ENCODE results near the gene SNAPC4. TPM values are rescaled to one million over a fixed set of nuclear protein-coding genes. Genes with fewer than 3 reads are reported as not detected.
A peak's percentile ranks its signal among the peaks of the same experiment; 100 is the strongest.

SNAPC4 gene
- total RNA-seq, 1 donor from 2014 or later = 10.5 TPM

DNA sequence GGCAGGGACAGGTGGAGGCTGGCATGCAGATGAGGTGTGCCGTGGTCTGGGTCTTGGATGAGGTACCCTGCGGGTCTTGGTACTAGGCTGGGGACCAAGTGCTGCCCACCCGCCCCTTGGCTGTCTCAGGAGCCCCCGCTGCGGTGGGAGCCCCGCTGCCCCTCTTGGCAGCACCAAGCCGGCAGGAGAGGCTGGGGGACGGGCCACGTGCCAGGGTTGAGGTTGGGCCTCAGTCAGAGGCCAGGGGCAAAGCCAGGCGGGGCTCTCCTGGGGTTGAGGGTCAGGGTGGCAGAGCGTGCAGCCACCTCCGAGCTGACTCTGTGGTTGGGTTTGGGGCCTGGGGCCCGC lies 28.5 kb downstream of the SNAPC4 start:
- DNase-seq (ENCODE audit: low read depth, low spot score) = no peak

DNA sequence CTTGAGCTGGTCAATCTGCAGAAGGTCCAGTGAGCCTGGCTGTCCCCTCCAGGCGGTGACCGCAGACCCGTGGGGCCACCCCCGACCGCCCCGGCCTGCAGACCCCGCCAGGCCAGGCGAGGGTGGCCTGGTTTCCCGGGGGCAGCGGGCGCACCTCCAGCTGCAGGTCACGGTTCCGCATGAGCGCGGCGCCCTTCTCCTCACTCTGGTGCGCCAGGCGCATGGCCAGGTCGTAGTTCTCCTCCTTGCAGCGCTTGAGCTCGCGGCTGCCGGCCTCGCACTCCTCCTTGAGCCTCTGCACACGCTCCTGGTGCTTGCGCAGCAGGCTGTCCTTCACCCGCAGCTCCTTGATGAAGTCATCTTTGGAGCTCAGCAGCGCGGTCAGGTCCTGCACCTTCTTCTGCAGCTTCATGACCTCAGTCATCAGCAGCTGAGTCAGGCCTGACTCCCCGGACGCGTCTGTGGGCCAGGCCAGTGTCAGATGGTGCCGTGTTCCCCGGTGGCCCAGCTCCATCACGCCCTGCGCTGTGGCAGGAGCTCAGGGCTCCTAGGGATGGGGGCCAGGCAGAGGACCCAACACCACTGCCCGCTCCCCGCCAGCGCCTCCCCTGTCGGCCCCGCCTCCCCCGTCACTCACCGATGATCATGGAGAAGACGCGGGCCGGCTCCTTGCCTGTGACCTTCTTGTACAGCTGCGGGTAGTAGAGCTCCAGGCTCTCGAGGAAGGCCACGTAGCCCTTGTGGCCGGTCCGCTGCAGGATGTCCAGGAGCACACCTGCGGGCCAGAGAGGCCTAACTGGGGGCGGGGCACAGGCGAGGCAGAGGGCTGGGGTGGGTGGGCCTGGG lies 29.1 kb downstream of the SNAPC4 start:
- DNase-seq (ENCODE audit: low read depth, low spot score) = no peak

DNA sequence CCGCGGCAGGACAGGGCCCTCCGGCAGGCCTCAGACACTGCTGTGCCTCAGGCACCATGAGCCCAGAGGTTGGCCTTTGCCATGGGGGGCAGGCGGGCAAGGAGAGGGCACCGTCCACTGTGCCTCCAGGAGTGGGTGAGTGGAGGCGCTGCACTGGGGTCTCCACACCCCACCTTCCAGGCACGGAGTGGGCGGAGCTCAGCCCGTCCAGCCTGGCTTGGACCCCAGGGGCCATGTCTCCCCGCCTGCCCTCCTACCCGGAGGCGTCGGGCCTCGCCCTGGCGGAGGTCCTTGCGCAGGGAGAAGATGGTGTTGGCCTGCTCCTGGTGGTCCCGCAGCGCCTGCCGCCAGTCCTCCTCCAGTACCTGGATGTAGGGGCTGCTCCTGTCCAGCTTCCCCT lies 29.9 kb downstream of the SNAPC4 start:
- no peak for DNase-seq (ENCODE audit: low read depth, low spot score)

DNA sequence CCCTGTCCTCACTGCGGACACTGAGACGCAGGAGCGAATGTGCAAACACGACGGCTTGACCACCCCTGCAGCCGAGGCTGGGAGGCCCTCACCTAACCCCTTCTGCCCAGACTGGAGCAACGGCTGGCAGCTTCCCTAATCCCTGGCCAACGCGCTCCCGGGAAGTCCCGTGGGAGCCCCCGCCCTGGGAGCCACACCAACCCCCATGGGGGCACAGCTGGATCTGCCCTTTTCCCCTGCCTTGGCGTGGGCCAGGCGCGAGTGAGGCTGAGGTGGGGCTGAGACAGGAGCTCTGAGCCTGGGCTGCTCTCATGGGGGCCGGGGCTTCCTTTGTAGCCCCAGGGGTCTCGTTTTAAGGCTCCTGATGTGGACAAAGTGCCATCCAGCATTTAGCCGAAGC lies 31.8 kb downstream of the SNAPC4 start:
- DNase-seq (ENCODE audit: low read depth, low spot score) = no peak

DNA sequence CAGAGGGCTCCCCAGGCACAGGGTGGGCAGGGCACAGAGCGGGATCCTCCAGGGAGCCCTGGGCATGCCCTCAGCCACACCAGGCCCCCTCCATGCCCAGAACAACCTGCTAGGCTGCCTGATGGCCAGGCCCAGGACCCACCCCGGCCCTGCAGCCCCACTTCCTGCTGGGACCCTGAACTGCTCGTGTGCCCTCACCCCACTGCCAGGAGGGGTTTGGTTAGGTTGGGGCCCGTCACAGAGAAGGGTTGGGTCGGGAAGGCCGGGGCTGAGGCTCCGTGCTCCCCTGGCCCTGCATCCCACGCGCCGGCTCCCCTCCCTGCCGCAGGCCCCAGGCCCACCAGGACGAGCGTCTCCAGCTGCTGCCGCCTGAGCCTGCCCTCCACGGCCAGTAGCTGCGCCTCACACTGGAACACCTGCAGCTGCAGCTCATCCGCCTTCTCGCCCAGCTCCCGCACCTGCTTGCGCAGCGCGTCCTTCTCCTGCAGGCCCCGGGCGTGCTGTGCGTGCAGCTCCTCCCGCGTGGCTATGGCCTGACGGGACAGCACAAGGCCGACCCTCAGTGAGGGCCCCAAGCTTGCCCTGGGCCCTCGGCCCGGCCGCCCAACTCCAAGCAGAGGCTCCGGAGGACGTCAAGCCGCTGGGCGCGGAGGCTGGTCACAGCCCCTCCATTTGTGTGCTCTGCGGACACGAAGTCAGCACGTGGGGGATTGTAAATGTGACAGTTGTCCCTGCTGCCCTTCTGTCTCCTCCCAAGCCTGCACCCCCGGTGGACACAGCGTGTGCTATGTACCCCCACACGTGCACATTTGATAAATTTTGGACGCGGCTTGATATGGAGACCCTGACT lies 32.4 kb downstream of the SNAPC4 start:
- no peak for DNase-seq (ENCODE audit: low read depth, low spot score)

DNA sequence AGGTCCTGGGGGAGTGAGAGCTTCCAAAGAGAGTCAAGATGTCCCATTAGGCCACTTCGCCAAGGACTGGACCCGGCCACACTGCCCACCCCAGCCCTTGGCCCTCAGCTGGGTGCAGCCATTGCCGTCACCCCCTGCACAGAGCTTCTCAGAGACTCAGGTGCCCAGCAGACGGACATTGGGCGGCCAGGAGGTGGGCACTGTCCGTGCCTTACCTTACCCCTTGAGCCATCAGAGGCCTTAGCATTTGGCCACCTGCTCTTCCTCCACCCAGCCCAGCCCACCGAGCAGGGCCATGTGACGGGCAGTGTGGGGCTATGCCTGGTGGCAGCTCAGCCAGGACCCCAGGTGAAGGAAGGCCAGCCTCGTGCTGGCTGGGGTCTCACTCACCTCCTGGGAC lies 33.1 kb downstream of the SNAPC4 start:
- DNase-seq (ENCODE audit: low read depth, low spot score) = no peak

DNA sequence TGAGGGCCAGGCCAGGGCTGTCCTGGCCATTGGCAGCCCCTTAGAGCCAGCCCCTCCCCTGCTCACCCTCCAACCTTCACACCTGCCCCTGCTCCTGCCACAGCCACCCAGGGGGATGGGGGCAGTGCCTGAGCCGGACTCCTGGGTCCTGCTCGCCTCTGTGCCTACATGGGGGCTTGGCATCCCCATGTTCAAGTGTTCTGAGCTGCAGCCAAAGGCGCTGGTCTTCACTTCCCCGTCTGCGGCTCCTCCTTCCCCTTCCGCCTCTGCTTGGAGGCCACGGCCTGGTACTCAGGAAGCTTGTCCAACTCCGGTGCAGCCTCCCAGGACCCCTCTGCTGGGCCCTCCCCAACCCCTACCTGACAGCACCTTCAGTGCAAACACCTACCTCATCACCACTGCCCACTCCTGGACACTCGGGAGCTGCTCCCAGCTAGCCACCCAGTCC lies 34.2 kb downstream of the SNAPC4 start:
- no peak for DNase-seq (ENCODE audit: low read depth, low spot score)

DNA sequence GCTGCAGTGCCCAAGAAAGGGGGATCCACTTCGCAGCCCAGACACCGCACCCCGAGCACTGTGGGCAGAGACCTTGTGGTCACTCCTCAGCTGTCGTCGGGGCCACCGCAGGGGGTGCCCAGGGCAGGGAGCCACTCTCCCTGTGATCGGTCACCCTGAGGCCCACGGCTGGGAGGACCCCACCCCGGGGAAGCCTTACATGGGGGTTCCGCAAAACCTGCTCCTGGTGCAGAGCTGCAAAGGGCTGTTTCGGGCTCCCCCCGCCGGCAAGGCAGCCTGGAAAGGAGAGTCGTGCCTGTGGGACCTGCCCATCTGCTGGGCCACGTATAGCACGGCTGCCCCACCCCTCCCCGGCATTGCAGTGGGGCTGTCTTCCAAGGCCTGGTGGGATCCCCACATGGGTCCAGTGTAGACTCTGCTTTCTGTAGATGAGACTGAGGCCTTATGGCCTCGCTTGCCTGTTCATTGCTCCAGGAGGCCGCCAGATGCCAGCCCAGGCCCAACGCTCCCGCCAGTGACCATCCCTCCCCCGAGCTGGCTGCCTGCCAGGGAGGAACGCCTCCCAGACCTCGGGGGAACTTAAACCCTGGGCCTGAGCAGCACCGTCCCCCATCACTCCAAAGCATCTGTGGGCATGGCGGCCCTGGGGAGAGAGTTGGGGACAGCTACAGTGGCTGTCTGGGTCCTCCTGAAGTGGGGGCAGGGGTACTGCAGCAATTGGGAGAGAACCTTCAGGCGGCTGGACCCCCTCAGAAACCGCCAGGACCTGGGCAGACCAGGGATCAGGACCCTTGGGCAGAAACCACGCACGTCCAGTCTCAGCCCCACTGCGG lies 34.8 kb downstream of the SNAPC4 start:
- no peak for DNase-seq (ENCODE audit: low read depth, low spot score)

DNA sequence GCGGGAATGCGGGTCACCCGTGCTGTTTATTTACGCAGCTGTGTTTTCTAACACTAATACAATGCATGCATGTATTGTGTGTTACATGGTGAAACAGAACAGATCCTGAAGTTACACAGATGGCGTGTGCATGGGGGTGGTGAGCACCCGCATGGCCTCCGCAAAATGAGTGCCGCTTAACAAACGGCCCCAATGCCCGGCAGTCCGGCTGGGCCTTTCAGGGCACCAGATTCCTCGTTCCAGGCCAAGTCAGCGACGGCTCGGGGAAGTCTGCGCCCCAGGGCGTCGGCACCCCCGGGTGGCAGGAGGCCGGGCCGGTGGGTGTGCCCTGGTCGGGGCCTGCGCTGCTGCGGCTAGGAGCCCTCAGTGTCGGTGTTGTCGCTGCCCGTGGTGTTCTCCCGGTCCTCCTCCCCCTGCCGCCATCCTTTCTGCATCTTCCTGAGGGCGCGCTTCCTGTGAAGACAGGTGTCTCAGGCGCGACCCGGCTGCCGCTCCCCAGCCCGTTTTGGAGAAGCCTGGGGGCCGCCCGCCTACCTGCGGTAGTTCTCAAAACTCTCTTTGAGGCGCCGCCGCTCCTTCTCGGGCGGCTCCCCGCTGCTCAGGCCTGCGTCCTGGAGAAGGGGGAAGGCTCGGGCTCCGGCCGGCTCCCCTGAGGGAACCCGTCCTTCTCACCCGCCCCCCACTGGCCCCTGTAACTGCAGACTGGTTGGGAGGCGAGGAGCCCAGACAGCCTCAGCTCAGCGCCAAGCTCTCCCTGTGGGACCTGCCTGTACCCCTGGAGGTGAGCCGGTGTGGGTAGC lies 35.8 kb downstream of the SNAPC4 start:
- no peak for DNase-seq (ENCODE audit: low read depth, low spot score)

DNA sequence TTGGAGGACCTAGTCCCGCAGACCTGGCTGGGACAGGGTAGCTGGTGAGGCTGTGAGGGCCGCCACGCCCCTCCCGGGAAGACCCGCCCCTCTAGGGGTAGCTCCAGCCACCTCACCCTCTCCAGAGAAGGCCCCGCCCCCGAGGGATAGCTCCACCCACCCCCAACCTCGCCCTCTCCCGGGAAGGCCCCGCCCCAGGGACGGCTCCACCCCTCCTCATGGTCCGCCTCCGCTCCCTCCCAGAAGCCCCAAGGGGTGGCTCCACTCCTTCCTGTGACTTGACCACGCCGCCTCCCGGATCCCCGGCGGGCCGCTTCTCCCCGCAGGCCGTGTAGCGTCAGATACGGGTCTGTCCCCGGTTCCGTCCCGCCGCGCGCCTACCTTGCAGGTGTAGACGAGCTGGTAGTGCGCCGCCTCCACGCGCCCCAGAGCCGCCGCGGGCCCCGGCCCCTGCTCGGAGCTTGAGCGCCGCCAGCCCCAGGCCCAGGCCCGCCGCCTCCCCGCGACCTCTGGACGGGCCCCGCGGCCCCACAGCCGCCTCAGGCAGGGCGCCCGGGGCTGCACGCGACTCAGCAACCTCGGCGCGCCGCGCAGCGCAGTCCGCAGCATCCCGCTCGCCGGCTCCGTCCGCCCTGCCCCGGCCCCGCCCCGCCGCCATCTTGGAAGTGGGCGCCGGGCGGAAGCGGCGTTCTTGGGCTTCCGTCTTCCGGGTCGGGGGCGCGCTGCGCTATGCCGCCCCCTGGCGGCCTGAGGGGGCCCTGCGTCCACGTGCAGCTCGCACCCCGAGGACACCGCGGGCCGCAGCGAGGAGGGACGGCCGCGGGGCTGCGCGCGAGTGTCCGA lies 36.6 kb downstream of the SNAPC4 start, which contains the start of gene DNLZ:
Gene DNLZ (minus strand): TSS at position 639 of the 843 bp plus-strand sequence. CDS start 30 bp downstream, at position 609.
- DNase-seq (ENCODE audit: low read depth, low spot score) = peak; percentile 81

DNA sequence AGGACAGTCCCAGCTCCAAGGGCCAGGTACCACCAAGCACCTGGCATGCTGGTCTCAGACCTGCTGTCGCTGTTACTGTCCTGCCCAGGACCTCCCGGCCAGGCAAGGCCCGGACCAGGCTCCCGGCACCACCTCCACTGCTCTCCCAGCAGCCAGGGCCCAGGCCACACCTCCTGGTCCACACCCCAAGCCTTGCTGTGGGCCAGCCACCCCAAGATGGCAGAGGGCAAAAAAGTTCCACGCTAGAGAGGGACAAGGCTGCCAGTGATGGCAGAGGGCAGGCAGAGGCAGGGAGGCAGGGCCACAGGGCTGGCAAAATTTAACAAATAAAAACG lies 37.6 kb downstream of the SNAPC4 start:
- DNase-seq (ENCODE audit: low read depth, low spot score) = no peak

DNA sequence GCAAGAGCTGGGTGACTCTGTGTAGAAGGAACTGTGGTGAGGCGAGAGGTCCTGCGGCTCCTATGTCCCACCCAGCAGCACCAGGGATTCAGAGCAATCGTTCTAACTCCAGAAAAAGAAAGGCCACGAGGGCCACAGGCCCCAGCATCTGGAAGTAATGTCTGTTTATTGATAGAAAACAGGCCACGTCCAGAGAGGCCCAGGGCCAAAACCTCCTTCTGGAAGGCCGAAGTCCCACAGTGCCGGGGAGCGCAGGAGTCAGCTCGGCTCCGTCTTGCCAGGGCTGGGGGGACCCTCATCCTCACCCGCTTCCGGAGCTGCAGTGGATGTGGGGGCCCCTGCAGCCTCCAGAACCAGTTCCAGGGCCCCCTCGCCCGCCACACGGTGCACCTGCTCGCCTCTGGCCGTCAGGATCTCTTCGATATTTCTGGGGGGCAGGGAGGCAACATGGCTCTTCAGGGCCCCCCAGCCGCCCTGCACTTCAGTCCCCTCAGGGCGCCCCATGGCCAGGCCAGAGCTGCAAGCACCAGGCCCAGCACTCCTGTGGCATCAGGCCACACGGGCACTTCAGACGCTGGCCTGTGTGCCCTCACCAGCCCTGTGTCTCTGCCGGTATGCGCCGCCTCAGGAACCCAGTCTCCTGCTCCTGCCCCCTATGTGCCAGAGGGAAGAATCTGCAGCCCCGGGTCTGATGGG lies 38.1 kb downstream of the SNAPC4 start:
- no peak for DNase-seq (ENCODE audit: low read depth, low spot score)

DNA sequence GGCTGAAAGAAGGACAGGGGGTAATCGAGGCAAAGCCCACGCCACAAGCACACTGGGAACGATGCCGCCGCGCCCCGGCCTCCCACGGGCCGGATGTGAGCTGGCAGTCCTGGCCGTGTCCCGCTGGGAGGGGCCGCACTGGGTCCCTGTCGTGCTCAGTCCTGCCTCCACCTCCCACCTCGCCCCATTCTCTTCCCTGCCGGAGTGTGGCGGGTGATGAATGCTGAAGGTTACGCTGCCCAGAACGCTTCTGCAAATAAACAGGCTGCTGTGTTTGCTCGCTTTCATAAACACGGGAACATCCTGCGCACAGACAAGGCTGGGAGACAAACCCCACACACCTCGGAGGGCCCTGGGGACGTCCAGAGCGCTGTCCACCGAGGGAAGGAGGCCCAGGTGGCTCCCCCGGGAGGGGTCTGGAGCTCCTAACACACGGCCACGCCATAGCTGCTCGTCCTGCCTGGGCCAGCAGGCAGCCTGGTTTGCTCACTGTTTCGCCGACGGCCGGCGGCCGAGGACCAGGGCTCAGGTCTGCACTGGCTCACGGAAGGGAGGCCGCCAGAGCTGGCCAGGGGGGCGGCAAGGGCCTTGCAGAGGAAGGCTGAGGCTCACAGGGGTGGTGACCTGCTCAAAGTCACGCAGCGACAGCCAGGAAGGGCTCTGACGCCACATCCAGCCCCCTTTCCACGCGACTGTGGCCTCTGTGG lies 38.8 kb downstream of the SNAPC4 start:
- DNase-seq (ENCODE audit: low read depth, low spot score) = no peak

DNA sequence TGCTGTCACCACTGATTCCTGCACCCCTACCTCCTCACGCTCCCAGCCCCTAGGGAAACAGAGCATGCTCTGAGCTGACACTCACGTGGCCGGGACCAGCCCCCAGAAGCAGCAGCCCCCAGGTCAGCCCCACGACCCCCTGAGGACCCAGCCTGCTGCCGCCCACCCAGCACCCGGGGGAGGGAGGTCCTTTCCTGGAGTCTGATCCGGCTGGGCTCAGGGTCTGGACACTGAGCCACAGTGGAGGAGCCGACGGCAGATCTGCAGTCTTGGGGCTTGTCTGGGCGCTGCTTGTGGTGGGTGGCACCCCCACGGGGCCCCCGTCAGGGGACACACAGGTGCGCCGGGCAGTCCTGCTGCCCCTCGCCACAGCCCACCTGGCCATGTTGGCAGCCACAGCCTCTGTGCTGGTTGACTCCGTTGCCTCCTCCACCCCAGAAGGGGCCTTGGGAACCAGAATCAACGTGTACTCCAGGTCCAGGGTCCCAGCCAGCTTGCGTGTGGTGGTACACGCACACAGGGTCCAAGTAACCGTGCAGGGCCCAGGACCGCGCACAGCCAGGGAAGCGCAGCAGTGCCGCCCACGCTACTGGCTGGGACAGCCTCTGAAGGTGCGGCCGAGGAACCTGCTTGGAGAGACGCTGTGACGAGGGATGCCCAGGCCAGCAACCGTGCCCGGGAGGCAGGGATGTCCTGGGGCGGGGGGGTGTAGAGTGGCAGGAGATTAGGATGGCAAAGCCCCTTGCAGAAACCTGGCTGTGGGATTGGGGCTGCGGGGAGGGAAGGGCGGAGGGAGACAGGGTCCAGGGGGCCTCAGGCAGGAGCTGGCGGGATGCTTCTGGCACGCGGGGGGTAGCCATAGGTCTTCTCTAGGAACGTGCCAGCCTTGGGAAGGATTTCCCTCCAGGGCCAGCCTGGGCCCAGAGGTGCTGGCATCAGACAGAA lies 39.9 kb downstream of the SNAPC4 start:
- DNase-seq (ENCODE audit: low read depth, low spot score) = no peak

DNA sequence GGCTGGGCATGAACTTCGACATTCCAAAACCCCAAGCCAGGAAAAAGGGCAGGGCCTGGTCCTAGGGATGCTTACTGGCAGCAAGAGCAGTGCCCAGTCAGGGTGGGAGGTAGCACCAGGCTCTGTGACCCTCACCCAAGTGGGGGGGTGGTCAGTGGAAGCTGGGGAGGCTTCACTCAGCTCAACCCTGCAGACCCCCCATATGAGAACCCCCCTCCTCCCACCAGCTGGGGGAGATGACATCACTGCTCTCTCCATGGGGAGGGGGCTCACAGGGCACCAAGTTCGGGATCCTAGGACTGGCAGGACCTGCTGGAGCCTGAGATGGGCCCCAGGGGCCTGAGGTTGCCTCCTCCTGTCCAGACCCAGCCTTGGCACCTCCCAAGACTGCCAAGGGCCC lies 41.1 kb downstream of the SNAPC4 start:
- DNase-seq (ENCODE audit: low read depth, low spot score) = no peak

DNA sequence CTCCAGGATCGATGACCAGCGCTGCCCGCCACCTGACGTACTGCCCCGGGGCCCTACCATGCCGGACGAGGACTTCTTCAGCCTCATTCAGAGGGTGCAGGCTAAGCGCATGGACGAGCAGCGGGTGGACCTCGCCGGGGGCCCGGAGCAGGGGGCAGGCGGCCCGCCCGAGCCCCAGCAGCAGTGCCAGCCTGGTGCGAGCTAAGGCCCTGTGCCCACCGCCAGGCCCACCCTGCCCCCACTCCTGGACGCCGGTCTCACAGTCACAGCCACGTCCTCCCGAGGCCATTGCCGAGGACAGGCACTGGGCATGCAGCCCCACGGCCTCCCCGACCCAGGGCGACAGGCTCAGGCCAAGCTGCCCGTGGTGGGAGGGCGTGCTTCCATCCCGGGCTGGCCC lies 42.0 kb downstream of the SNAPC4 start:
- no peak for DNase-seq (ENCODE audit: low read depth, low spot score)

DNA sequence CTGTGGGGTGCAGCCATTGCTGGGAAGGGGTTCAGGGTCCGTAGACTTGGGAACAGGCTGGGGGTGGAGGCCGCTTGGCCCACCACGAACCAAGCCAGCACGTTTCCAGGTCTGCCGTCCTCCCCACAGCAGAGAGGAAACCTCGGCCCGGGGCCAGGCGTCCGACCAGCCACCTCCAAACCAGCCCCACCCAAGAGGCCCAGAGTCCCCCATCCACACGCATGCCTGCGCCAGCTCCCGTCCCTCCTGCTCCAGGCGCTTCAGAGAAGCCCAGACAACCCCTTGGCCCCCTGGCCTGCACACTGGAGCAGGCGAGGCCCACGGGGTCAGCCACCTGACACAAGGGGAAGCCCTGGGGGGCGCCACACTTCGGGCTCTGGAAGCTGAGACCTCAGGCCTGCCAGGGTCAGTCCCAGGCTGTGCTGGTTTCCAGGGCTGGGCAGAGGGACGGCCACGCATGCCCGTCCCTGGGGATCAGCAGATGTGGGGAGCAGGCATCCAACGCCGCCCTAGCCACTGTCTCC lies 42.7 kb downstream of the SNAPC4 start:
- DNase-seq (ENCODE audit: low read depth, low spot score) = no peak
